Stimulated activated CD4-positive, alpha-beta T cell treated with anti-CD3 and anti-CD28 coated beads, Interleukin-4, amount 100 ng/mL, for 4 hours (primary cell): Measurements from ENCODE around the gene HPSE2.
"Not testable (repeated sequence)": the region's sequence is repeated elsewhere in the genome, so short reads cannot be mapped to it uniquely, and the experiment has no call there.

Experiments
- DNase-seq, 2 experiments: peaks; one replicate each; pipeline ENCODE4 v3.0.0-alpha.2; 2020

Gene HPSE2

GRCh38 chr10:98538472-98538871 is 697.2 kb downstream of the HPSE2 start:
- DNase-seq: no peak

GRCh38 chr10:98536551-98536950 is 699.1 kb downstream of the HPSE2 start:
- DNase-seq: no peak

GRCh38 chr10:98533746-98534445 is 701.8 kb downstream of the HPSE2 start:
- no peak for DNase-seq

- DNase-seq: no peak
Measured at GRCh38 chr10:98533241-98533640, 702.4 kb downstream of the HPSE2 start.

GRCh38 chr10:98528805-98529183 is 706.9 kb downstream of the HPSE2 start:
- DNase-seq: no peak

- no peak for DNase-seq
Measured at GRCh38 chr10:98528166-98528804, 707.4 kb downstream of the HPSE2 start.

GRCh38 chr10:98525969-98526368 is 709.7 kb downstream of the HPSE2 start:
- DNase-seq: no peak

GRCh38 chr10:98524124-98524523 is 711.5 kb downstream of the HPSE2 start:
- DNase-seq: no peak

GRCh38 chr10:98519841-98520240 is 715.8 kb downstream of the HPSE2 start:
- no peak for DNase-seq

GRCh38 chr10:98517672-98518071 is 718.0 kb downstream of the HPSE2 start:
- DNase-seq: no peak

GRCh38 chr10:98516352-98516751 is 719.3 kb downstream of the HPSE2 start:
- no peak for DNase-seq

- DNase-seq: no peak
Measured at GRCh38 chr10:98513704-98514103, 721.9 kb downstream of the HPSE2 start.

- DNase-seq: no peak
Measured at GRCh38 chr10:98511876-98512275, 723.8 kb downstream of the HPSE2 start.

- DNase-seq: no peak
Measured at GRCh38 chr10:98510412-98510995, 725.1 kb downstream of the HPSE2 start.

GRCh38 chr10:98509745-98510144 is 725.9 kb downstream of the HPSE2 start:
- no peak for DNase-seq

- not testable (repeated sequence) for DNase-seq
Measured at GRCh38 chr10:98502535-98502934, 733.1 kb downstream of the HPSE2 start.

- DNase-seq: no peak
Measured at GRCh38 chr10:98492763-98493162, 742.9 kb downstream of the HPSE2 start.

GRCh38 chr10:98489561-98490481 is 745.8 kb downstream of the HPSE2 start:
- DNase-seq: no peak

GRCh38 chr10:98488669-98489430 is 746.8 kb downstream of the HPSE2 start:
- no peak for DNase-seq

GRCh38 chr10:98487649-98488048 is 748.0 kb downstream of the HPSE2 start:
- DNase-seq: no peak

GRCh38 chr10:98486421-98486820 is 749.2 kb downstream of the HPSE2 start:
- DNase-seq: no peak

- DNase-seq: no peak
Measured at GRCh38 chr10:98485959-98486358, 749.7 kb downstream of the HPSE2 start.

- no peak for DNase-seq
Measured at GRCh38 chr10:98483658-98484057, 752.0 kb downstream of the HPSE2 start.
